Gastrocnemius medialis (tissue), 4 donors: ENCODE measurements around the gene DOCK10. TPM values are rescaled to one million over a fixed set of nuclear protein-coding genes. Genes with fewer than 3 reads are reported as not detected.

ENCODE experiments used
- ATAC-seq, 2 donors: fragments of 150-250 bp; one replicate each; pipeline ENCODE4 v1.9.1; 2016
- DNase-seq, 2 donors: peaks; one replicate each; pipeline ENCODE4 v3.0.0-alpha.2; 2019
- H3K27ac ChIP-seq, 4 donors: fragments of 200-600 bp; sonication (generic); 1 replicate in 1 of 4; 2 replicates in 3 of 4; pipeline ENCODE4 v1.5.1; 2016 to 2018; ENCODE audit warnings: mild to moderate bottlenecking in 2 of 4, moderate library complexity in 1 of 4
- H3K27me3 ChIP-seq, 3 donors: fragments of 200-600 bp; sonication (generic) in 2 of 3; 1 replicate in 1 of 3; 2 replicates in 2 of 3; pipeline versions ENCODE4 v1.5.1 to v1.6.0; 2016 to 2019; ENCODE audit warnings: mild to moderate bottlenecking in 1 of 3, moderate library complexity in 1 of 3
- H3K36me3 ChIP-seq, 2 donors: fragments of 200-600 bp; sonication (generic) in 1 of 2; one replicate each; pipeline ENCODE4 v1.5.1; 2017 to 2018
- H3K4me1 ChIP-seq, 2 donors: fragments of 200-600 bp; sonication (generic) in 1 of 2; one replicate each; pipeline ENCODE4 v1.5.1; 2016 to 2017; ENCODE audit warnings: mild to moderate bottlenecking in 2 of 2
- H3K4me3 ChIP-seq, 4 donors: fragments of 200-600 bp; sonication (generic) in 3 of 4; 1 replicate in 1 of 4; 2 replicates in 3 of 4; pipeline ENCODE4 v1.5.1; 2016 to 2019; ENCODE audit warnings: mild to moderate bottlenecking in 2 of 4
- H3K9me3 ChIP-seq, 3 donors: fragments of 200-600 bp; sonication (generic) in 2 of 3; 1 replicate in 1 of 3; 2 replicates in 2 of 3; pipeline ENCODE4 v1.5.1; 2016 to 2019
- POLR2A ChIP-seq, 2 donors: fragments of 450-650 bp; IDR thresholded peaks; one replicate each; pipeline ENCODE4 v1.6.1; 2017; ENCODE audit warnings: antibody characterized with exemption in 2 of 2, mild to moderate bottlenecking in 2 of 2, moderate library complexity in 2 of 2
- in situ Hi-C, 4 donors: fragments of 200-750 bp; cut with MboI; loops; one replicate each; pipeline versions ENCODE4 v1.15.0 to v1.8.0; 2017; ENCODE audit warnings: low sequenced_read_pairs in 4 of 4
- intact Hi-C: fragments of 100-400 bp; cut with DNase I; formaldehyde crosslinking; loops from one replicate; pipeline ENCODE4 v1.15.1; 2023; ENCODE audit warnings: low total_unique reads
- total RNA-seq, 4 donors: library from RNA; depleted of rRNA; stranded (reverse); fragments of >200 nt; gene quantifications; one replicate each; pipeline versions ENCODE4 v1.1.0 to v1.2.3, GENCODE V29; 2016
- TF ChIP-seq, protein P1 (sequence below), 5 experiments: fragments of 450-650 bp in 3 of 5; fragments of 200-600 bp in 2 of 5; sonication (generic) in 2 of 5; IDR thresholded peaks in 4 of 5; conservative IDR thresholded peaks in 1 of 5; 1 replicate in 4 of 5; 2 replicates in 1 of 5; pipeline ENCODE4 v1.5.1; 2016 to 2019; ENCODE audit warnings: antibody characterized with exemption in 5 of 5, mild to moderate bottlenecking in 3 of 5, moderate library complexity in 3 of 5

The DOCK10 gene
- total RNA-seq, 4 donors from 2014 or later, result 0.97 to 1.9 (median 1.4) TPM

DNA sequence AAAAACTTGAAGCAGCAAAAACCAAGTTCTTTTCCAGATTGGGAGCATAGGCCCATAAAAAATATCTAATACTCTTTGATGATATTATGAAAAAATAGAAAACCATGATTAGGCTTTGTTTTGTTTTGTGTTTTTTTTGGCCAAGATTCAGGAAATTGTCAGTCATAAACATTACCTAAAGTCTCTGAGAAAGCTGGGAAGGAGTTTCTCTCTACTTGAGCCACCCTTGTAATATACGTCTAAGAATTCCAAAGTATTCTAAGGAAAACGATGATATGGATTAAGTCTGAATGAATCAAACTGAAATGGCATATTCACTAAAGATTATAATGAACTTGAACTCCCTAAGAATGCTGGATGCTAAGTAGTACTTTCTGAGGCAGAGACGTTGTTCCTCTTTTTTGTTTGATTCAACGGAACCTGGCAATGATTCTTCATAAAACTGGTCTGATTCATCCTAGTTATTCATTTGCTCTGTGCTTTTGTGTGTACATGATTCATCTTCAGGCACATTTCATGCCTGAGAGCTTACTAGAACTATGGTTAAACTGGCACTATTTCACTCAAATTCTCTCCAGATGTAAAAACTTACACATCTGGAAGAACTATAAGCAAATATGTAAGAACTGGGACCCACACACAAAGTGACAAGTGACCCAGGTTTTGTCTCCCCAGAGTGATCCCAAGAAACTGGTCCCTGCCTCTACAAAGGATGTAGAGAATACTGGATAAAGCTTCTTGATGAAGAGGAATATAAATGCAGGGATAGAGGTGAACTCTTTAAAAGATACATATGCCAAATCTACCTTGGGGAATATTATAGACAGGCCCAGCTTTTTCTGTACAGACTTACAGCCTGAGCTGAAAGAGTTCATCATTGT, 159.7 kb downstream of the DOCK10 start:
- in situ Hi-C loops, result no loop called here

DNA sequence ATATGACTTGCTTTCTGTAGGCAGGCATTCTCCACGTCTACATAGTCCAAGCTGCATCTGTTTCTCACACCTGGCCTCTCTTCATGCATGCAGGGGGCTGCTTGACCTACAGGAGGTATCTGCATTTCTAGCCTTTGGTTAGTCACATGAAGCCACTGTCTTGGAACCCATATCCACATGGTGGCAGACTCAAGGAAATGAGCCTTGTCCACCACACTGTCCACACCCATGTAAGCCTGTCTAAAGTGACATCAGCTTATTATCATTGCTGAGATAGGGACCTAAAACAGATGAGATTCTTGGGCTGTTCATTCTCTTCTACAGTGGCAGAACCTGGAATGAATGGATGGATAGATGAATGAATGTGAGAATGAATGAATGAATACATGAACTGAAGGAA, 160.4 kb downstream of the DOCK10 start:
- Histone ChIP-seq H3K27ac (no peak overlapping the region), H3K27me3 (no peaks in the 10 kb centered on the region), H3K4me3 (no peak overlapping the region), H3K9me3 (no peaks in the 10 kb centered on the region), H3K4me1 (no peaks in the 10 kb centered on the region), H3K36me3 (no peaks in the 10 kb centered on the region)
- TF ChIP-seq, protein P1, sequence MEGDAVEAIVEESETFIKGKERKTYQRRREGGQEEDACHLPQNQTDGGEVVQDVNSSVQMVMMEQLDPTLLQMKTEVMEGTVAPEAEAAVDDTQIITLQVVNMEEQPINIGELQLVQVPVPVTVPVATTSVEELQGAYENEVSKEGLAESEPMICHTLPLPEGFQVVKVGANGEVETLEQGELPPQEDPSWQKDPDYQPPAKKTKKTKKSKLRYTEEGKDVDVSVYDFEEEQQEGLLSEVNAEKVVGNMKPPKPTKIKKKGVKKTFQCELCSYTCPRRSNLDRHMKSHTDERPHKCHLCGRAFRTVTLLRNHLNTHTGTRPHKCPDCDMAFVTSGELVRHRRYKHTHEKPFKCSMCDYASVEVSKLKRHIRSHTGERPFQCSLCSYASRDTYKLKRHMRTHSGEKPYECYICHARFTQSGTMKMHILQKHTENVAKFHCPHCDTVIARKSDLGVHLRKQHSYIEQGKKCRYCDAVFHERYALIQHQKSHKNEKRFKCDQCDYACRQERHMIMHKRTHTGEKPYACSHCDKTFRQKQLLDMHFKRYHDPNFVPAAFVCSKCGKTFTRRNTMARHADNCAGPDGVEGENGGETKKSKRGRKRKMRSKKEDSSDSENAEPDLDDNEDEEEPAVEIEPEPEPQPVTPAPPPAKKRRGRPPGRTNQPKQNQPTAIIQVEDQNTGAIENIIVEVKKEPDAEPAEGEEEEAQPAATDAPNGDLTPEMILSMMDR (IDR thresholded peaks at IDR 0.05 in 4 of 5, conservative IDR thresholded peaks at IDR 0.05 in 1 of 5), result no peak
- TF ChIP-seq POLR2A (IDR thresholded peaks at IDR 0.05), result no peak
- intact Hi-C loops (no loop called here), in situ Hi-C loops (no loop called here)
- DNase-seq, result no peak
- no peak for ATAC-seq

More for the DNA sequence above, 159.7 kb downstream of the DOCK10 start:
- Histone ChIP-seq H3K4me1 (no peaks in the 10 kb centered on the region), H3K36me3 (no peaks in the 10 kb centered on the region), H3K27ac (no peak overlapping the region), H3K9me3 (no peaks in the 10 kb centered on the region), H3K27me3 (no peaks in the 10 kb centered on the region), H3K4me3 (no peak overlapping the region)
- ATAC-seq (no peak), DNase-seq (no peak)
- TF ChIP-seq POLR2A (IDR thresholded peaks at IDR 0.05), result no peak
- TF ChIP-seq, protein P1 (IDR thresholded peaks at IDR 0.05 in 4 of 5, conservative IDR thresholded peaks at IDR 0.05 in 1 of 5), result no peak
- intact Hi-C loops, result no loop called here

DNA sequence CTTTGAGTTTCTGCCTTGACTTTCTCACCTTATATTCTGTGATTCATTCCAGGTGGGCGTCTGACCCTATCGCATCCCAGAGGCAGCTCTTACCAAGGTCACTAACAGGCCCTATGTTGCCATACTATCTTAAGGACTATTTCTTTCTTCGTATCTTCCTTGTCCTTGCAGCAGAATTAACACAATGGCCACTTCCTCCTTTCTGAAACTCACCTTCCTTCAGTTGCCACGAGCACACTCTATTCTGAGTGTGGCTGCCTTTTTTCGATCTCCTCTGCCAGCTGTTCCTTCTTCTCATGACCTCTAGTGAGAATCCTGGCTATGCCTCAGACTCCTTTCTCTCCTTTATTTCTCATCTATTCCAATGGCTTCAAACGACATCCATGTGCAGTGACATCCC, 165.7 kb downstream of the DOCK10 start:
- no peaks in the 10 kb centered on the region for H3K36me3 ChIP-seq
- H3K4me3 ChIP-seq, result no peak overlapping the region
- no peaks in the 10 kb centered on the region for H3K9me3 ChIP-seq
- no peak for ATAC-seq
- H3K4me1 ChIP-seq, result no peaks in the 10 kb centered on the region
- in situ Hi-C loops, result no loop called here
- no peak for TF ChIP-seq POLR2A (IDR thresholded peaks at IDR 0.05)
- TF ChIP-seq, protein P1 (IDR thresholded peaks at IDR 0.05 in 4 of 5, conservative IDR thresholded peaks at IDR 0.05 in 1 of 5), result no peak
- DNase-seq, result no peak
- H3K27me3 ChIP-seq, result no peaks in the 10 kb centered on the region
- no peak overlapping the region for H3K27ac ChIP-seq
- intact Hi-C loops, result no loop called here

DNA sequence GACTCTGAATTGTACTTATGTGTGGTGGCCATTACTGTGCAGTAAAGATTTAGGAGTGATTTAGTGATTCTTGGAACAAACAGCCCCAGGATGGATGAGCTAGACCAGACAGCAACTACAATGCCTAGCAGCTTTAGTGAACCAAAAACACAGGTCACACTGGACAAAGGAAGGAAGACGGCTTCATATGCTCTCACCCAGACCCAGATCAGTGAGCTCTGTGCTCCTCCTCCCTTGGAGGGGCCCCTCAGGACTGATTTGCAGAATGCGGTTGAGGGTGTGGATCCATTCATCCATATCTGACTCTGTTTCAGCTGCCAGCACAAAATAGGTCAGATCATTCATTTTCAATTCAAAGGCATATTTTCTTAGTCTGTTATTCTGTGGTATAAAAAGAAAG, 166.4 kb downstream of the DOCK10 start:
- no peaks in the 10 kb centered on the region for H3K9me3 ChIP-seq
- intact Hi-C loops (no loop called here), in situ Hi-C loops (no loop called here)
- no peak overlapping the region for H3K4me3 ChIP-seq
- TF ChIP-seq POLR2A (IDR thresholded peaks at IDR 0.05), result no peak
- TF ChIP-seq, protein P1 (IDR thresholded peaks at IDR 0.05 in 4 of 5, conservative IDR thresholded peaks at IDR 0.05 in 1 of 5), result no peak
- no peaks in the 10 kb centered on the region for H3K36me3 ChIP-seq
- H3K4me1 ChIP-seq, result no peaks in the 10 kb centered on the region
- DNase-seq (no peak), ATAC-seq (no peak)
- H3K27ac ChIP-seq, result no peak overlapping the region
- no peaks in the 10 kb centered on the region for H3K27me3 ChIP-seq
